Inflammatory macrophage treated with lipopolysaccharide for 4 hours (primary cell): Measurements from ENCODE around the gene FAM200C.

Experiments used
- DNase-seq: peaks from one replicate; pipeline ENCODE4 v3.0.0-alpha.2; 2020

The FAM200C gene

DNA sequence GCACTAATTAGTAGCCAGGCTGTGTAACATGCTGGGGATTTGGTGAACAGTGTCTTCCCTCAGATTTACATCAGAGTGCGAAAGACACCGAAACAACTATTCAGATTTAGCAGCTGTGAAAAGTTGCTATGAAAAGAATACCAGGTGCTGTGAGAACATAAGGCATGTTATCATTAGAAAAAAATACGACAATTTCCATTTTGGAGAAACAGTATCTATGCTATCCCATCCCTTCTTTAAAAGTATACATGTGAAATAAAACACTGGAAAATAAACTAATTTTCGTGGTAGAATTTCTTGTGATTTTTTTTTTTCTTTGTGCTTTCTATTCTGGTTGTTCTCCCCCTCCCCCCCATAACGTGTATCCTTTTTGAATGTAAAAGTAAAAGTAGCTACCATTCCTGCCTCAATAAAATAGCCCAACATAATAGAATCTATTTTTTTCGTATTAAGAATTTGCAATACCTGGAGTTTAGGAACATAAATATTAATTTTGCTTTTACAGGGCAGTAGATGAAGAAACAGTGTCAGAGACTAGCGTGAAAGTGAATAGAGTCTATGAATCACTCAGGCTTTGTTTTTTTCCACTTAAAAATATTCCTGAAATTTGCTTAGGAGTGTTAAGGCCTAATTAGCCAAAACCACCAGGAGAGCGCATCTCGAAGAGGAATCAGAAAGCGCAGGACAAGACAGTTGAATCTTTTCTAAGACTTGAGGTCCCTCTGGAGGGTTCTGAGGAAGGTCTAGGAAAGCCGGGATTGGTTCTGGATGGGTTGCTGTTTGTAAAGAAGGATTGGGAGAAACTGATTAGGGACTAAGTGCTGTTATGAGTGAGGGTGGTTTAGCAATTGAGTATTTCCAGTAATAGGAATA is 19.8 kb upstream of the FAM200C start:
- DNase-seq: peak; percentile 54

DNA sequence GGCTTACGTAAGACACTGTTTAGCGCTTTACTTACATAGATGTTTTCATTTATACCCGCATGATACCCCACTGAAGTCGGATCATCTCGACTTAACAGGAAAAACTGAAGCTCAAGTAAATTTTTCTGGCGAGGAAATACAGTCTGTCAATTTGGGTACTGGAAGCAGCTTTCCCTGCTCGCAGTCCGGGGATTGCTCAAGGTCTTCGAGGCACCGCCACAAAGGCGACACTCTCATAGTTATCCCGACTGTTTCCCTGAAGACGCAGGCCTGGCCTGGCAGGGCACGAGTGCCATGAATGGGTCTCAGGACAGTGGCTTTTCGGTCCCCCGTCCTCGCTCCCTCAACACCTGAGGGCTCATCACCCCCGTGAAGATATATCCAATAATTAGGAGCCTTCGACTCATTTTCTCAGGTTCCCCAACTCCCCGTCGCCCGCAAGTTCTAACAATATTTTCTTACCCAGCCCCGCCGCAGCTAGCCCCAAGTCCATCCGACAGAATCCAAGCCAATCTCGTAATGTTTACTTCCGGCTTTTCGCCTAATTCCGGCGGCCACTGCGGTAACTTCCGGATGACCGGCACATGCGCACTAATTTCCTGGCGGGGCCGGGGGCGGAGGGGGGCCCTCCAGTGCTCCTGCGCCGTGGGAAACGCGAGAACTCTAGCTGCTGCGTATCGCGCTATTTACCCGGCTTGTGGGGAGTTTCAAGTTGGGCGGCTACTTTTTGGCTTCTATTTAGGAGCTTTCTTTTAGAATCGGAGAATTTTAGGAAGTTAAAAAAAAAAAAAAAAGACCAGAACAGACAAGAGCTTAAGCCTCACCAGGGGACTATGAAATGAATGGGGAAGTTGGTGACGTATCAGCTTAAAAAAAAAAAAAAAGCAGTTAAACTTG is 19.0 kb upstream of the FAM200C start, which contains the start of gene SLU7:
Gene SLU7 (minus strand): TSS at position 521 of the 897 bp plus-strand sequence. CDS start 3,787 bp downstream, outside the sequence.
- DNase-seq: peak; percentile 98

DNA sequence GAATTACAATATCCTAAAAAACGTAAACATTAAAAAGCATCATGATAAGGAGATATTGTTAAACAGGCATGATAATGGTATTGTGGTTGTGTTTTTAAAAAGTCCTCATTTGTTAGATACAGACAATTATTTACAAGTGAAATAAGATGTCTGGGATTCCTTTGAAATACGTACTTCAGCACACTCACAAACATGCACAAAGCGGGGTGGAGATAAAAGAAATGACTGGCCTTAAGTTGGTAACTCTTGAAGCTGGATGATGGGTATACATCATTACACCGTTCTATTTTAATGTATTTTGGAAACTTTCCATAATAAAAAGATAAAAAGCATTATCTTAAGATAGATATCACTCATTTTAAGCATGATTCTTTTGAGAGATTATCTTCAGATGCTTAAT is 1.0 kb downstream of the FAM200C start:
- no peak for DNase-seq

- no peak for DNase-seq
Measured at GRCh38 chr5:160397492-160397891, 2.4 kb downstream of the FAM200C start.

- DNase-seq: no peak
Measured at GRCh38 chr5:160395111-160395510, 4.7 kb downstream of the FAM200C start.

DNA sequence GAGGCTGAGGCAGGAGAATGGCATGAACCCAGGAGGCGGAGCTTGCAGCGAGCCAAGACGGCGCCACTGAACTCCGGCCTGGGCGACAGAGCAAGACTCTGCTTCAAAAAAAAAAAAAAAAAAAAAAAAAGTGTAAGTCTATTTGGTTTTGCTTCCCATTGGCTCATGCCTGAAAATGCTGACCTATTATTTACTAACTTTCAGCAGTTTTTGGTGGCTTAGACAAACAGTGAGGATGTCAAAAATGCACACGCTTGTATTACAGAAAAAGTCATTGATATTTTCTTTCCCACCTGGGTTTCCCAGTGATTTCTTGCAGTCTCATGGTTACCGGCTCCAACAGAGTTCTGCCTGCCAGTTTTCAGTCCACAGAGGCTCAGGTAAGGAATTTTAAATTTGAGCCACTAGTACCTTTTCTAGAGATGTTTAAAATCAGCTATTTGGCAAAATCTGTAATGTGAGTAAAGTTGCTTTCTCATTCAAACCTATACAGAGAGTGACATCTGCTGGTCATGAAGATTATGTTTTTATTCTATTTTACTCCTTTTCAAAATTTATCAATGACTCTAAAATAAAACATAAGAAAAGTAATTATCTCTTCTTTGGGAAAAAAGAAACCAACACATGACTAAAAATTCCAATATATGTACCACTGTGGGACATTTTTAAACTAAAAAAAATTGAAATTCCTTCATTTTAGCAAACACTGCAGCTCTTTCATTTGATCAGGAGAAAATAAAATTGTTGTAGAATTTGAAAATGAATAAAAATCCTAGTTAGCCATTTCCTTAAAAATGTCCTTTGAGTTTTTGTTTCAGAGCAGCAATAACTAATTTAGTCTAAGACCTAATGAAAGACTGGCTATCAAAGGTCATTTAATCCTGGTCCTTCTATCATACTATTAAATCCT is 8.8 kb downstream of the FAM200C start:
- DNase-seq: peak; percentile 37

- DNase-seq: no peak
Measured at GRCh38 chr5:160387445-160387844, 12.4 kb downstream of the FAM200C start.

- no peak for DNase-seq
Measured at GRCh38 chr5:160385496-160385895, 14.4 kb downstream of the FAM200C start.

GRCh38 chr5:160384681-160385080 is 15.2 kb downstream of the FAM200C start:
- DNase-seq: no peak

DNA sequence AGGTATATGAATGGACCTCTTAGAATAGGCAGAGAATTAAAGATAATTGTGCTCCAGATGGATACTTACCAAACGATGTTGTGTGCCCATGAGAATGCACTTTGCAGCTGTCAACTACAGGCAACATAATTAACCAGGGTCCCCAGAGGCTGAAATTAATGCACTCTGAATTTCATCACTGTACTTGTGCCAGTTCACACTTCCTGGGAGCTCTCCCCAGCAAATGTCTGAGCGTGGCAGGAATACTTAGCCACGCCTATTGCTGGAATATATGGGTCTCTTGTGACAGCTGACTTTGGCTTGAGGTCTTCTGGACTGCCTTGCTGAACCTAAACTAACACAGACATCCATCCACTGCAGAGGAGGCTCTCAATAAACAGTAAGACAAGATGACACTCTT is 17.5 kb downstream of the FAM200C start:
- DNase-seq: no peak

DNA sequence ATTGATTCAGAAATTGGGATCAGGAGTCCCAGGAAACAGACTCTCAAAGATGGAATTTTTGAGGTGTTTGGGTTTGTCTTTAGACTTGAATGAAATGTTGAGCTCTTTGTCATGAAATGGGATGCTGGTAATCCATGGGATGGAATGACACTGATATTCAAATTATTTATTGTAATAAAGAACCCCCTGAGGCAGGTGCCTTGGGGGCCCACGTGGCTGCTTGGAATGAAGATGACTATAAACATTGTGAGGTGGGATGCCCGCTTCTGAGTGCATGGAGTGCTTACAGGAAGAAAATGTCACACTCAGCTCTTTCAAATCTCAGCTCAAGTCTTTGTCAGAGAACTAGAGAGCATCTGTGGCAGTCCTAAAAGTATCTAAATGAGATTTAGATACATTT is 19.8 kb downstream of the FAM200C start:
- DNase-seq: no peak

- no peak for DNase-seq
Measured at GRCh38 chr5:160379511-160379910, 20.3 kb downstream of the FAM200C start.

GRCh38 chr5:160378330-160378729 is 21.5 kb downstream of the FAM200C start:
- DNase-seq: no peak

- DNase-seq: no peak
Measured at GRCh38 chr5:160377651-160378050, 22.2 kb downstream of the FAM200C start.

DNA sequence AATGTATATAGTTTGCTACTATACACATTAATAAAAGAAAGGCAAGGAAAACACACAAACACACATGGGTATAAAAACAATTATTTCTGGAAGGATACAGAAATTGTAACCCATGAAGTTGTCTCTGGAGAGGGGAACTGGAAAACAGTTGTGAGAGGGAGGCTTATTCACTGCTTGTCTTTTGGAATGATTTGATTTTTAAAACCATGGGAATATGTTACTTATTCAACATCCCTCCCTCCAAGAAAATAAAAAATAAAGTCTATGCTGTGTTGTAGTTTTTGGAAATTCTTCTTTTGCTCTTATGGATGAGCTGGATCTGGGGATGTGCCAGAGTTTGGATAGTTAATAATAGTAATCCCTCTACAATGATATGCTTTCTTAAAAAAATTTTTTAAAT is 23.4 kb downstream of the FAM200C start:
- no peak for DNase-seq

- DNase-seq: no peak
Measured at GRCh38 chr5:160375701-160376100, 24.2 kb downstream of the FAM200C start.

GRCh38 chr5:160375166-160375565 is 24.7 kb downstream of the FAM200C start:
- DNase-seq: no peak

- DNase-seq: no peak
Measured at GRCh38 chr5:160371294-160371693, 28.6 kb downstream of the FAM200C start.

DNA sequence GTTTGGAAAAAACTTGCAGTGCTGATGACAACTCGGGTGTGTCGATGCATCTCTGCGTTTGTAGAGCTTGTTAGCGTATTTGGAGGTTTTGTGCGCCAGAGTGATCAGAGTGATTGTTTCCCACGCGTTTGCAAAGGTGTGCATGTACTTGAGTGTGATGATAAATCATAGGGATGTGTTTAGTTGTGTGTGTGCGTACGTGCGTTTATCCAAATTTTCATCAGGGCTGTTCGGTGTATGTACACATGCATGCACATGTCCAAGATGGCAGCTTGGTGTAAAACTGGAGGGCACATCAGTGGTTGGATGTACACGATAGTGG is 29.2 kb downstream of the FAM200C start:
- no peak for DNase-seq

DNA sequence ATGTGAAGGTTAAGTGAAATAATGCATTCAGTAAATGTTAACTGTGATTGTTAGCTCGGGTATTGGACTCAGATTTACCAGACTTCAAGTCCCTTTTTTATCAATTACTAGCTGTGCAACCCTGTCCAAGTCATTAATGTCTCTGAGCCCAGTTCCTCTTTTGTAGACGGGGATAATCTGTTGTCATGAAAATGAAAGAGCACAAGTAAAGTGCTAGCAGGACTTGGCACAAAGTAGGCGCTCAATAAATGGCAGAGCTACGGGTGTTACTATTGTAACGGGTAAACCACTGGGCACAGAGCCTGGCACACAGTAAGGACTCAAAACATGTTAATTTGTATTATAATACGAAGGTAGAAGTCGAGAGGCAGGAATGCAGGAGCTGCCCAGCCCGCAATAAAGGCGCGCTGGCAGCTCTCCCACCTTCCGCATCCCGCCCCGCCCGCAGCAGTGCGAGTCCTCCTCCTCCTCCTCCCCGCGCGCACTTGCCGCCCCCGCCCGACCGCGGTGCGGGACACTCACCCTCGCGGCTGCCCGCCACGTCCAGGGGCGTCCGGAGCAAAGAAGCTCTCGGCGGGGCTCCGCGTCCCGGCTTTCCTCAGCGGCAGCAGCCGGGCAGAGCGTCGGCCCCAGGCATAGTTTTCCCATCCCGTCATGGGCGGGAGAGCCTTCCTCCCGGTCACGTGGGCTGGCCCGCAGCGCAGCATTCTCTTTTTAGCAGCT is 29.7 kb downstream of the FAM200C start, which contains the start of gene C1QTNF2:
Gene C1QTNF2 (minus strand): TSS at position 637 of the 723 bp plus-strand sequence. CDS start 15,615 bp downstream, outside the sequence.
- DNase-seq: peak; percentile 36

GRCh38 chr5:160367885-160368284 is 32.0 kb downstream of the FAM200C start:
- DNase-seq: no peak

DNA sequence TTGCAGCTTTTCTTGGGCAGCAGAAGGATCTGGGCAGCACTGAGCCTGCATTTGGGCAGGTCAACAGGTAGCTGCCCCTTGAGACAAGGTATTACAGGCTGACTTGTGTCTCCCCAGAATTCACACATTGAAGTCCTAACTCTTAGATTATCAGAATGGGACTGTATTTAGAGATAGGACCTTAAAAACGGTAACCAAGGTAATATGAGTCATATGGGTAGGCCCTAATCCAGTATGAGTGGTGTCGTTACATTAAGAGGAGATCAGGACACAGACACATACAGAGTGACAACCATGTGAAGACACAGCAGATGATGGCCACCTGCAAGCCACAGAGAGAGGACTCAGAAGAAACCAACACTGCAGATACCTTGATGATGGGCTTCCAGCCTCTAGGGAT is 32.6 kb downstream of the FAM200C start:
- DNase-seq: no peak
